ENCODE results near the gene ATP8B3.

The ATP8B3 gene

GRCh38 chr19:1773184-1773583, 38.9 kb downstream of the ATP8B3 start:
- DNase-seq (ENCODE audit: low read depth): peak; percentile 46
- TF ChIP-seq CTCF (IDR thresholded peaks at IDR 0.05; ENCODE audit: low read length, missing control alignments): no peak
- no peak overlapping the region for H3K4me3 ChIP-seq (replicated peaks; ENCODE audit: low read depth, low read length)

GRCh38 chr19:1770866-1771576, 41.1 kb downstream of the ATP8B3 start:
- no peak overlapping the region for H3K4me3 ChIP-seq (replicated peaks; ENCODE audit: low read depth, low read length)
- no peak for TF ChIP-seq CTCF (IDR thresholded peaks at IDR 0.05; ENCODE audit: low read length, missing control alignments)
- no peak for DNase-seq (ENCODE audit: low read depth)

GRCh38 chr19:1769645-1769985, 42.5 kb downstream of the ATP8B3 start:
- DNase-seq (ENCODE audit: low read depth): no peak
- no peak for TF ChIP-seq CTCF (IDR thresholded peaks at IDR 0.05; ENCODE audit: low read length, missing control alignments)
- no peak overlapping the region for H3K4me3 ChIP-seq (replicated peaks; ENCODE audit: low read depth, low read length)

GRCh38 chr19:1768918-1769644, 43.0 kb downstream of the ATP8B3 start:
- DNase-seq (ENCODE audit: low read depth): no peak
- no peak for TF ChIP-seq CTCF (IDR thresholded peaks at IDR 0.05; ENCODE audit: low read length, missing control alignments)
- no peak overlapping the region for H3K4me3 ChIP-seq (replicated peaks; ENCODE audit: low read depth, low read length)

- no peak overlapping the region for H3K4me3 ChIP-seq (replicated peaks; ENCODE audit: low read depth, low read length)
- DNase-seq (ENCODE audit: low read depth): no peak
- peak; percentile 26 for TF ChIP-seq CTCF (IDR thresholded peaks at IDR 0.05; ENCODE audit: low read length, missing control alignments)
These were observed 43.8 kb downstream of the ATP8B3 start for GRCh38 chr19:1768248-1768647.

- DNase-seq (ENCODE audit: low read depth): no peak
- peak; percentile 76 for TF ChIP-seq CTCF (IDR thresholded peaks at IDR 0.05; ENCODE audit: low read length, missing control alignments)
- H3K4me3 ChIP-seq (replicated peaks; ENCODE audit: low read depth, low read length): no peak overlapping the region
These were observed 44.6 kb downstream of the ATP8B3 start for GRCh38 chr19:1767464-1767933.

All from fibroblast of pulmonary artery (primary cell).